ENCODE results near the gene BACH1. TPM values are rescaled to one million over a fixed set of nuclear protein-coding genes. Genes with fewer than 3 reads are reported as not detected.
A peak's percentile ranks its signal among the peaks of the same experiment; 100 is the strongest.

BACH1 gene
- total RNA-seq, 1 donor: 112 TPM

DNA sequence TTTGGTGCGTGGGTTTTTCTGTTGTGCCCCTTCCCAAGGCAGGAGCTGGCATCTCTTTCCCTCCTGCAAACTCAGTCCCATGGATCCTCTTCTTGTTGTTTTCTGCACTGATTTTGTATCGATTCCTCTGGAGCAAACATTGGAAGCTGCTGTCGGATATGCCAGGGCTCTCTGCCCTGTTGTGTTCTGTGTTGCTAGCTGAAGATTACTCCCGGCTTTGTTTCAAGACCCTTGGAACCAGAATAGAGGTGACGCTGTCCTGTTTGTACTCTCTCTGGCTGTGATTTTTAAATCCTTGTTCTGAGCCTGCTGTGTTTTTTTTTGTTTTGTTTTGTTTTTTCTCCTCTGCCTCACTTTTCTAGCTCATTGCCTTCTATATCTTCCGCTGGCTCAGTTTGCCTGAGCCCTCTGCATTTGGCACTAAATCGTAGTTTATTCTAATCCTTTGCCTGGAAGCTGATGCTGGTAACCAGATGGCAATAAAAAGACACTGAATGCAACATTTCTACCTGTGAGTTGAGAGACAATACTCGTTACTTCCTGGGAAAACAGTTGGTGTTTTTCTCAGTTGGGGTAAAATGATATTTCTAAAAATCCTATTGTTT lies 67.0 kb downstream of the BACH1 start:
- H3K4me3 ChIP-seq (ENCODE audit: low read depth, low read length): no peak overlapping the region
- DNase-seq (ENCODE audit: low read depth): no peak
- TF ChIP-seq, protein P1, sequence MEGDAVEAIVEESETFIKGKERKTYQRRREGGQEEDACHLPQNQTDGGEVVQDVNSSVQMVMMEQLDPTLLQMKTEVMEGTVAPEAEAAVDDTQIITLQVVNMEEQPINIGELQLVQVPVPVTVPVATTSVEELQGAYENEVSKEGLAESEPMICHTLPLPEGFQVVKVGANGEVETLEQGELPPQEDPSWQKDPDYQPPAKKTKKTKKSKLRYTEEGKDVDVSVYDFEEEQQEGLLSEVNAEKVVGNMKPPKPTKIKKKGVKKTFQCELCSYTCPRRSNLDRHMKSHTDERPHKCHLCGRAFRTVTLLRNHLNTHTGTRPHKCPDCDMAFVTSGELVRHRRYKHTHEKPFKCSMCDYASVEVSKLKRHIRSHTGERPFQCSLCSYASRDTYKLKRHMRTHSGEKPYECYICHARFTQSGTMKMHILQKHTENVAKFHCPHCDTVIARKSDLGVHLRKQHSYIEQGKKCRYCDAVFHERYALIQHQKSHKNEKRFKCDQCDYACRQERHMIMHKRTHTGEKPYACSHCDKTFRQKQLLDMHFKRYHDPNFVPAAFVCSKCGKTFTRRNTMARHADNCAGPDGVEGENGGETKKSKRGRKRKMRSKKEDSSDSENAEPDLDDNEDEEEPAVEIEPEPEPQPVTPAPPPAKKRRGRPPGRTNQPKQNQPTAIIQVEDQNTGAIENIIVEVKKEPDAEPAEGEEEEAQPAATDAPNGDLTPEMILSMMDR (IDR thresholded peaks at IDR 0.05; ENCODE audit: insufficient read depth, low read depth, low read length): no peak

DNA sequence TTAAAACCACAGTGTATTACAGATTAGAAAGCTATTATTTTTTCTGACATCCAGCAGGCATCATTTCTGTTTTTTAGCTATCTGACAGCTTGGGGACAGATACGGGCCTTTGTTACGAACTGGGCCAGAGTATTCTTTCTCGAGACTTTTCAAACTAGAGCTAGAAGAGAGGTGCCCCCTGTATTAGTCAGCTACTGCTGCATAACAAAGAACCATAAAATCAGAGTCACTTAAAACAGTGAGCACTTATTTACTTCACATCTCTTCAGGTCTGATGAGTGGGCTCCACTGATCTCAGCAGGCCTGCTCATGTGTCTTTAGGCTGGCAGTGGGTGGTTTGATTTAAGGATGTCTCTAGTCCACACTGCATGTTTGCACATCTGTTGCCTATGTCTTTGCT lies 67.8 kb downstream of the BACH1 start:
- no peak overlapping the region for H3K4me3 ChIP-seq (ENCODE audit: low read depth, low read length)
- no peak for DNase-seq (ENCODE audit: low read depth)
- TF ChIP-seq, protein P1 (IDR thresholded peaks at IDR 0.05; ENCODE audit: insufficient read depth, low read depth, low read length): no peak

DNA sequence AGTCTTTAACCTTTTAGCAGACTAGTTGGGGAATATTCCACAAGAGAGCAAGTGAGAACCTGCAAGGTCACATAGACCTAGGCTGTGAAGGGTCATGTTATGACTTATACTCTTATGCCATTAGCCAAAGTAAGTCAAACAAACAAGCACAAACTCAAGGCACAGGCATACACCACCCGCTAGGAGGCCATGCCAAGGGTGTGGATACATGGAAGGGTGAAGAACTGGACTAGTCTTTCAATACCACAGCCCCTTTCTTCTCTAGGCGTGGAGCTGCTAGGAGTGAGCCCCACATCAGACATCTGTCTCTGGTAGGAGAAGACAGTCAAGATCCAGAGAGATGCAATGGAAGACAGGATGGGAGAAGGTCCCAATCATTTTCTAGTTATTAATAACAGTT lies 68.6 kb downstream of the BACH1 start:
- DNase-seq (ENCODE audit: low read depth): no peak
- H3K4me3 ChIP-seq (ENCODE audit: low read depth, low read length): no peak overlapping the region
- TF ChIP-seq, protein P1 (IDR thresholded peaks at IDR 0.05; ENCODE audit: insufficient read depth, low read depth, low read length): no peak

DNA sequence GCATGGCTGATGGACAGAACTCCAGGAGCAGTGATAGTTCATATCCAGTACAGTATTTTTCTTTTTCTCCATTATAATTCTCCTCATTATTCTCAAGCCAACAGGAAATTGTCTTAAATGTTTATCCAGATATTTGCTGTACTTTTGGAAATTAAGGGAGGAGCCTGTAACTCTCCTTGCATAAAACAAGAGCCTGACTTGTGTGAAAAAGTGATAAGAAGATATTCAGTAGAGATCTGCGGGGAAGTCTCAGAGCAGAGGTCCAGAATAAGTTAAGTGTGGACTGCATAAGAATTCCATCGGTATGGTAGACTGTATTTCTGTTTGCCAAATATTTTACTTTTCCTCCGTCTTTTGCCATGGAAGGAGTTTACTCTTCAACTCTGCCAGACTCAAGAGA lies 70.2 kb downstream of the BACH1 start:
- H3K4me3 ChIP-seq (ENCODE audit: low read depth, low read length): no peak overlapping the region

DNA sequence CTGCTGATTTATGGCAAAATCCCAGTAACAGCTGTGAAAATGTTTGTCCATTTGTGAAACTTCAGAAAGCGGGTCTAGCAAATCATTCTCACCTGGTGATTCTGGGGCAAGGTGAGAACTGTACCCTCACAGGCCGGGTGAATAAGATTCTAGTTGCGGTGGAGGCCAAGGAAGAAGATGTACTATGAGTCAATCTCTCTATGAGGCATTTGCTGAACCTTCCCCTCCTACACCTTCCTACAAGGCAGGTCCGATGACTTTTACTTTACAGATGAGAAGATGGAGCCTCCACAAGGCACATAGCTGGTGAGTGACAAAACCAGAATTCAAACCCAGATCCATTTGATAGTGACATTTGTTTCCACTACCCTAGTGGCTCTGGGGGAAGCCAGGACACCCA lies 72.7 kb downstream of the BACH1 start:
- H3K4me3 ChIP-seq (ENCODE audit: low read depth, low read length): no peak overlapping the region
- TF ChIP-seq, protein P1 (IDR thresholded peaks at IDR 0.05; ENCODE audit: insufficient read depth, low read depth, low read length): no peak
- DNase-seq (ENCODE audit: low read depth): no peak

More for the DNA sequence above, 70.2 kb downstream of the BACH1 start:
- no peak for DNase-seq (ENCODE audit: low read depth)
- TF ChIP-seq, protein P1 (IDR thresholded peaks at IDR 0.05; ENCODE audit: insufficient read depth, low read depth, low read length): no peak

DNA sequence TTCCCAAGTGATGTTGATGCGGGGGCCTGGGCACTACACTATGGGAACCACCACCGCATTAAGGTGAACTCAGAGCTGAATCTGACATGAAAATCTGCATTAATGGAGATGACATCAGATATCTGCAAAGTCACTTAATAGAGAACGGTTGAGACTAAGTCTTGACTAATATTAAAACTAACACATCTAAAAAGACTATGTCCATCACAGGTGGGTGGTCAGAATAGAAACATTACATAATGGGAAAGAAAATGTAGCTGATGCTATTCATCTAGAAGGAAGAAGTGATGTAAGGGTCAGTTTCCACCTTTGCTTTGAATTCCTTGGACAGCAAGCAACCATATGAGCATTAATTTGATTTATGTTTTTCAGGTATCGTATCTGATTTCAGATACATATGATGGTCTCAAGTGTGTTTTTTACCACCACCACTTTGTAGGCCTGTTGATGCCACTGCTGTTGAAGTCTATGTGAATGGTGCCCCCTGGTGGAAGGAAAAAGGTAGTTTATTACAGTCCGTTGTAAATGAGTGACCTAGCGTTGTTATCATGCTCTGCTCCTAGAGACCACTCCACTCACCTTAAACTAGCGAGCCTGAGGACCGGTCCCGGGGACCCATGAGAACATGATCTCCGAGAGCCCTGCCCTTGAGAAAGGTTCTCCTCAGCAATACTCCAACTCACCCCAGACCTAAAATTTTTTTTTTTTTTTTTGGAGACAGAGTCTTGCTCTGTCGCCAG lies 73.5 kb downstream of the BACH1 start:
- H3K4me3 ChIP-seq (ENCODE audit: low read depth, low read length): no peak overlapping the region
- TF ChIP-seq, protein P1 (IDR thresholded peaks at IDR 0.05; ENCODE audit: insufficient read depth, low read depth, low read length): peak; percentile 73
- DNase-seq (ENCODE audit: low read depth): peak; percentile 89

Data from fibroblast of villous mesenchyme (primary cell).